Pancreas (tissue), 10 donors: ENCODE results near the gene GON4L. TPM values are rescaled to one million over a fixed set of nuclear protein-coding genes. Genes with fewer than 3 reads are reported as not detected.
"Not testable (repeated sequence)": the region's sequence is repeated elsewhere in the genome, so short reads cannot be mapped to it uniquely, and the experiment has no call there.

Experiments used
- ATAC-seq, 4 donors: fragments of 200-7000 bp; cut with Tn5 transposase; one replicate each; pipeline versions ENCODE4 v1.8.0 to v1.9.1; 2020; ENCODE audit warnings: mild to moderate bottlenecking in 4 of 4, moderate library complexity in 4 of 4
- DNase-seq, 6 donors: peaks; one replicate each; pipeline ENCODE4 v3.0.0-alpha.2; 2020
- FAIRE-seq: peaks from 2 replicates; lab custom pipeline; 2012; peaks lifted over from hg19 to GRCh38; lab: Jason Lieb, UNC
- H3K27ac ChIP-seq, 4 donors: fragments of 200-600 bp; sonication (generic); 1 replicate in 3 of 4; 2 replicates in 1 of 4; pipeline versions ENCODE4 v1.5.0 to v1.8.0; 2020
- H3K27me3 ChIP-seq, 4 donors: fragments of 200-600 bp; one replicate each; pipeline ENCODE4 v1.8.0; 2021
- H3K36me3 ChIP-seq, 3 donors: fragments of 200-600 bp; sonication (generic) in 1 of 3; one replicate each; pipeline versions ENCODE4 v1.5.0 to v1.8.0; 2020 to 2021
- H3K4me1 ChIP-seq, 3 donors: fragments of 200-600 bp; one replicate each; pipeline ENCODE4 v1.8.0; 2021
- H3K4me3 ChIP-seq, 4 donors: fragments of 200-600 bp; sonication (generic) in 2 of 4; one replicate each; pipeline versions ENCODE4 v1.5.0 to v1.8.0; 2020 to 2021
- H3K9me3 ChIP-seq, 4 donors: fragments of 200-600 bp; one replicate each; pipeline ENCODE4 v1.8.0; 2021
- WGBS, 2 donors: extraction: QIAGEN DNeasy Blood & Tissue Kit; methylation state at CpG; one replicate each; pipeline ENCODE4 v1.1.7; 2013; 5-methylcytosine and 5-hydroxymethylcytosine counted together
- intact Hi-C, 3 donors: fragments of 100-400 bp; cut with DNase I; formaldehyde crosslinking; loops; one replicate each; pipeline versions ENCODE4 v1.11.1 to v1.14.2; 2022
- polyA plus RNA-seq, 2 donors: library from polyadenylated mRNA; stranded (reverse); fragments of 200-250 nt; gene quantifications; one replicate each; pipeline ENCODE4 v1.2.3, GENCODE V29; 2013
- total RNA-seq, 6 donors: library from RNA; stranded (reverse); fragmentation: NEBNext Ultra II Directional in 4 of 6; extraction: Animal tissue kit (Norgen Biotek cat#: 25700) in 4 of 6; gene quantifications; one replicate each; pipeline versions ENCODE4 v1.2.1 to v1.2.4, GENCODE V29; 2021 to 2023
- TF ChIP-seq, protein P1 (sequence below), 4 donors: fragments of 200-600 bp; sonication (generic) in 3 of 4; IDR thresholded peaks; one replicate each; pipeline versions ENCODE4 v1.5.0 to v1.8.0; 2021; ENCODE audit warnings: antibody characterized with exemption in 4 of 4
- donor health status: healthy with polysubstance abuse.
- donor health status: DM: no; HTN: no; CAD: no; lungs with moderate emphysema.
- donor health status: DM: no; HTN: no; CAD: no.
- donor health status: control.
- donor health status: control.
- donor health status: Bipolar disorder and iron deficiency.
- donor health status: DM: yes; HTN: yes; CAD: no.
- donor health status: DM: no; HTN: no; CAD: no.
- donor health status: DM: no; HTN: no; CAD: no.
- donor health status: DM: yes; HTN: yes; CAD: no.

Gene GON4L
- total and polyA plus RNA-seq, 8 donors: 18.5 to 32.3 (median 24.8) TPM

DNA sequence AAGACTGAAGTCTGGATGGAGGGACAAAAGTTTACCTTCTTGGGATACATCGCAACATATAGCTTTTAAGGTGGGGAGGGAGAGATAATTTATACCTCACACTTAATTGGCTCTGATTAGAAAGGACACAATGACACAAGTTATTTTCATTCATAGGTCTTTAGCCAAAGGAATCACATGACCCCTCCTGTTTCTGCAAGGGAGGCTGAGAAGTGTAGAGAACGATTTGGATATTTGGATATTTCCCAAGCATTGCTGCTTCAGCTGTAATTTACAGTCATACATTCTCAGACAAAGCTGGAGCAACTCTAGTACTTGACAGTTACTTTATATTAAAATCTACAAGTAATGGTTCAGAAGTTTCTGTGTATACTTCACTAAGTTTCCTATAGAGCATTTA is 143.9 kb downstream of the GON4L start:
- intact Hi-C loops: no loop called here

DNA sequence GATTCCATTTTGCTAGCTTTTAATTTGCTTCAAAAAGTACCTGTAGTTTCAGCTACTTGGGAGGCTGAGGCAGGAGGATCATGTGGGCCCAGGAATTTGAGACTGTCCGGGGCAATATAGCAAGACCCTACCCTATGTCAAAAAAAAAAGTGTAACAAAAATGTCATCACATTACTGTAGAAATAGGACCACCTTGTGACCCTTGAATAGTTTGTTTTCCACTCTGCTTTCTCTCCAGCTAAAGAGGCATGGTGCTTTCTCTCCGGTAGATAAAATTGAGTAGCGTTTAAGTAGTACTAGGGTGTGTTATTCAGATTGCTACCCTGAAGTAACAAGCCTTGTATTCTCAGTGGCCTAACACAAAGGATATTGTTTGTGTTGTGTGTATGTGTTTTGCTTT is 144.4 kb downstream of the GON4L start:
- DNase-seq, H3K4me3 ChIP-seq, H3K27me3 ChIP-seq, H3K27ac ChIP-seq, H3K4me1 ChIP-seq, FAIRE-seq, H3K36me3 ChIP-seq, intact Hi-C loops, H3K9me3 ChIP-seq: not testable (repeated sequence)
- peak in 2 of 4 donors; percentile 26 to 29 for ATAC-seq
- WGBS, 2 donors: 87% methylated on average over 3 of the region's 3 CpGs

More for the DNA sequence above, 143.9 kb downstream of the GON4L start:
- no peaks in the 10 kb centered on the region for H3K4me1 ChIP-seq
- H3K36me3 ChIP-seq: no peaks in the 10 kb centered on the region
- TF ChIP-seq, protein P1, sequence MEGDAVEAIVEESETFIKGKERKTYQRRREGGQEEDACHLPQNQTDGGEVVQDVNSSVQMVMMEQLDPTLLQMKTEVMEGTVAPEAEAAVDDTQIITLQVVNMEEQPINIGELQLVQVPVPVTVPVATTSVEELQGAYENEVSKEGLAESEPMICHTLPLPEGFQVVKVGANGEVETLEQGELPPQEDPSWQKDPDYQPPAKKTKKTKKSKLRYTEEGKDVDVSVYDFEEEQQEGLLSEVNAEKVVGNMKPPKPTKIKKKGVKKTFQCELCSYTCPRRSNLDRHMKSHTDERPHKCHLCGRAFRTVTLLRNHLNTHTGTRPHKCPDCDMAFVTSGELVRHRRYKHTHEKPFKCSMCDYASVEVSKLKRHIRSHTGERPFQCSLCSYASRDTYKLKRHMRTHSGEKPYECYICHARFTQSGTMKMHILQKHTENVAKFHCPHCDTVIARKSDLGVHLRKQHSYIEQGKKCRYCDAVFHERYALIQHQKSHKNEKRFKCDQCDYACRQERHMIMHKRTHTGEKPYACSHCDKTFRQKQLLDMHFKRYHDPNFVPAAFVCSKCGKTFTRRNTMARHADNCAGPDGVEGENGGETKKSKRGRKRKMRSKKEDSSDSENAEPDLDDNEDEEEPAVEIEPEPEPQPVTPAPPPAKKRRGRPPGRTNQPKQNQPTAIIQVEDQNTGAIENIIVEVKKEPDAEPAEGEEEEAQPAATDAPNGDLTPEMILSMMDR (IDR thresholded peaks at IDR 0.05): no peak
- ATAC-seq (no peak), FAIRE-seq (no peak), DNase-seq (no peak)
- no peaks in the 10 kb centered on the region for H3K27me3 ChIP-seq
- no peak overlapping the region for H3K27ac ChIP-seq
- 60 to 68% methylated on average over 2 of the region's 2 CpGs for WGBS, 2 donors
- no peaks in the 10 kb centered on the region for H3K9me3 ChIP-seq
- no peak overlapping the region for H3K4me3 ChIP-seq

GRCh38 chr1:155711457-155711856 is 145.6 kb downstream of the GON4L start:
- H3K4me3 ChIP-seq, ATAC-seq, H3K9me3 ChIP-seq, intact Hi-C loops, H3K36me3 ChIP-seq, H3K4me1 ChIP-seq, H3K27me3 ChIP-seq, H3K27ac ChIP-seq, DNase-seq, FAIRE-seq: not testable (repeated sequence)
- 83 to 85% methylated on average over 1 to 3 of the region's 3 CpGs for WGBS, 2 donors

GRCh38 chr1:155709391-155709790 is 147.6 kb downstream of the GON4L start:
- intact Hi-C loops: no loop called here
- Histone ChIP-seq H3K27ac (no peak overlapping the region), H3K27me3 (no peaks in the 10 kb centered on the region), H3K9me3 (no peaks in the 10 kb centered on the region), H3K4me3 (no peak overlapping the region), H3K4me1 (no peaks in the 10 kb centered on the region), H3K36me3 (no peaks in the 10 kb centered on the region)
- 98 to 99% methylated on average over 3 of the region's 3 CpGs for WGBS, 2 donors
- FAIRE-seq (no peak), DNase-seq (no peak), ATAC-seq (no peak)
- TF ChIP-seq, protein P1 (IDR thresholded peaks at IDR 0.05): no peak

GRCh38 chr1:155706139-155706538 is 150.9 kb downstream of the GON4L start:
- WGBS, 2 donors: 95% methylated on average over 5 of the region's 5 CpGs
- intact Hi-C loops: no loop called here
- FAIRE-seq: no peak
- no peaks in the 10 kb centered on the region for H3K27me3 ChIP-seq
- H3K36me3 ChIP-seq: no peaks in the 10 kb centered on the region
- no peaks in the 10 kb centered on the region for H3K4me1 ChIP-seq
- H3K27ac ChIP-seq: no peak overlapping the region
- no peak for ATAC-seq
- no peaks in the 10 kb centered on the region for H3K9me3 ChIP-seq
- TF ChIP-seq, protein P1 (IDR thresholded peaks at IDR 0.05): no peak
- DNase-seq: no peak
- H3K4me3 ChIP-seq: no peak overlapping the region

DNA sequence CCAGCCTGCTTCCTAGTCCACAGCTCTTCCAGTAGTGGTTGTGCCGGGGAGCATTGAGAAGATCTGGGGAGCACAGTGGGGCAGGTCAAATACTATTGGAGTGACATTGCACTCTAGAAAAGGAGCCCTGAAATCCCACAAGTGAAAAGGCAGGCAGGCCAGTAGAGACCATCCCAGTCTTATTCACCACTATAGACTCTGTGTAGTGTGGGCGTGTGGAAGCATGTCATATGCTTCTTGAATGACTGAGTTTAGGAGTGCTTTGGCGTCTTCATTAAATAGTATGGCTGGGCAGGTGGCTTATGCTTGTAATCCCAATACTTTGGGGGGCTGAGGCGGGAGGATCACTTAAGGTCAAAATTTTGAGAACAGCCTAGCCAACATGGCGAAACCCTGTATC is 152.6 kb downstream of the GON4L start:
- H3K27me3 ChIP-seq, H3K4me1 ChIP-seq, H3K9me3 ChIP-seq, H3K27ac ChIP-seq, H3K36me3 ChIP-seq, intact Hi-C loops, ATAC-seq, FAIRE-seq, DNase-seq, H3K4me3 ChIP-seq: not testable (repeated sequence)
- 91 to 97% methylated on average over 4 to 5 of the region's 5 CpGs for WGBS, 2 donors
